Naive thymus-derived CD4-positive, alpha-beta T cell (primary cell): ENCODE results near the gene RPGRIP1L. TPM values are rescaled to one million over a fixed set of nuclear protein-coding genes. Genes with fewer than 3 reads are reported as not detected.

Experiments used
- ATAC-seq: fragments of 150-1000 bp; cut with Tn5 transposase; 2 replicates; pipeline ENCODE4 v1.10.0; 2021; ENCODE audit warnings: mild to moderate bottlenecking, moderate library complexity
- CTCF ChIA-PET: fragments of 350-600 bp; sonication (Branson Sonifier 250); formaldehyde crosslinking; loops from one replicate; lab custom pipeline; 2021; ENCODE audit warnings: antibody characterized with exemption; lab: Charles Lee
- POLR2A ChIA-PET: fragments of 350-600 bp; sonication (Branson Sonifier 250); formaldehyde crosslinking; loops from one replicate; lab custom pipeline; 2021; ENCODE audit warnings: antibody characterized with exemption, inconsistent platforms; lab: Charles Lee
- DNase-seq, 9 donors: peaks; one replicate each; pipeline versions ENCODE4 v3.0.0 to v3.0.0-alpha.2; 2020 to 2022; ENCODE audit warnings: mixed read lengths in 1 of 9
- H3K27ac ChIP-seq: one replicate; pipeline ENCODE4 v1.7.0; 2013; ENCODE audit warnings: mild to moderate bottlenecking, low read depth, low read length, moderate library complexity
- H3K27me3 ChIP-seq, 2 donors: one replicate each; pipeline ENCODE4 v1.7.0; 2013; ENCODE audit warnings: low read length in 2 of 2, mild to moderate bottlenecking in 2 of 2, moderate library complexity in 2 of 2; ENCODE audit not compliant: control insufficient read depth in 2 of 2, insufficient read depth in 2 of 2
- H3K36me3 ChIP-seq, 3 experiments: 1 replicate in 2 of 3; 2 replicates in 1 of 3; pipeline ENCODE4 v1.7.0; 2013; ENCODE audit warnings: low read length in 3 of 3, mild to moderate bottlenecking in 3 of 3, moderate library complexity in 1 of 3; ENCODE audit not compliant: insufficient read depth in 3 of 3, control insufficient read depth in 2 of 3
- H3K4me1 ChIP-seq, 2 donors: one replicate each; pipeline ENCODE4 v1.7.0; 2013; ENCODE audit warnings: low read length in 2 of 2, mild to moderate bottlenecking in 2 of 2, moderate library complexity in 1 of 2; ENCODE audit not compliant: control insufficient read depth in 2 of 2, insufficient read depth in 2 of 2
- H3K4me3 ChIP-seq: 2 replicates; pipeline ENCODE4 v1.7.0; 2013; ENCODE audit warnings: mild to moderate bottlenecking, low read length
- H3K9me3 ChIP-seq, 3 experiments: 1 replicate in 2 of 3; 2 replicates in 1 of 3; pipeline ENCODE4 v1.7.0; 2013; ENCODE audit warnings: low read length in 3 of 3; ENCODE audit not compliant: control insufficient read depth in 2 of 3
- H3K27ac Mint-ChIP-seq, 9 donors: one replicate each; pipeline ENCODE4 v1.8.0; 2020 to 2022; ENCODE audit warnings: mixed read lengths in 9 of 9, mild to moderate bottlenecking in 8 of 9, moderate library complexity in 5 of 9, inconsistent platforms in 2 of 9
- H3K27me3 Mint-ChIP-seq, 5 donors: one replicate each; pipeline ENCODE4 v1.8.0; 2021 to 2022; ENCODE audit warnings: mixed read lengths in 5 of 5, mild to moderate bottlenecking in 1 of 5
- H3K36me3 Mint-ChIP-seq, 5 donors: one replicate each; pipeline ENCODE4 v1.8.0; 2020 to 2022; ENCODE audit warnings: mixed read lengths in 5 of 5, mild to moderate bottlenecking in 3 of 5, inconsistent platforms in 1 of 5
- H3K4me1 Mint-ChIP-seq, 7 donors: one replicate each; pipeline ENCODE4 v1.8.0; 2020 to 2022; ENCODE audit warnings: mixed read lengths in 7 of 7, mild to moderate bottlenecking in 3 of 7, inconsistent platforms in 1 of 7
- H3K4me3 Mint-ChIP-seq, 10 donors: one replicate each; pipeline ENCODE4 v1.8.0; 2020 to 2022; ENCODE audit warnings: mild to moderate bottlenecking in 10 of 10, mixed read lengths in 10 of 10, moderate library complexity in 6 of 10, inconsistent platforms in 2 of 10
- H3K9me3 Mint-ChIP-seq, 11 donors: one replicate each; pipeline ENCODE4 v1.8.0; 2020 to 2022; ENCODE audit warnings: mixed read lengths in 11 of 11, mild to moderate bottlenecking in 4 of 11, inconsistent platforms in 1 of 11, moderate library complexity in 1 of 11
- intact Hi-C, 2 donors: fragments of 100-400 bp; cut with micrococcal nuclease; formaldehyde crosslinking; loops; one replicate each; pipeline ENCODE4 v1.15.1; 2023
- polyA plus RNA-seq, 2 donors: library from polyadenylated mRNA; unstranded; fragments of 300-500 nt; fragmentation: Illumina TruSeq; gene quantifications; one replicate each; pipeline ENCODE4 v1.2.3, GENCODE V29; 2021
- total RNA-seq, 6 experiments: library from RNA in 5 of 6; stranded (reverse) in 5 of 6; gene quantifications; 1 replicate in 5 of 6; 2 replicates in 1 of 6; pipeline ENCODE4 v1.2.3 and lab custom pipeline; 2021 to 2026

The RPGRIP1L gene
- total and polyA plus RNA-seq, 7 experiments from 2014 or later = 1.8 to 6.1 (median 3.4) TPM

DNA sequence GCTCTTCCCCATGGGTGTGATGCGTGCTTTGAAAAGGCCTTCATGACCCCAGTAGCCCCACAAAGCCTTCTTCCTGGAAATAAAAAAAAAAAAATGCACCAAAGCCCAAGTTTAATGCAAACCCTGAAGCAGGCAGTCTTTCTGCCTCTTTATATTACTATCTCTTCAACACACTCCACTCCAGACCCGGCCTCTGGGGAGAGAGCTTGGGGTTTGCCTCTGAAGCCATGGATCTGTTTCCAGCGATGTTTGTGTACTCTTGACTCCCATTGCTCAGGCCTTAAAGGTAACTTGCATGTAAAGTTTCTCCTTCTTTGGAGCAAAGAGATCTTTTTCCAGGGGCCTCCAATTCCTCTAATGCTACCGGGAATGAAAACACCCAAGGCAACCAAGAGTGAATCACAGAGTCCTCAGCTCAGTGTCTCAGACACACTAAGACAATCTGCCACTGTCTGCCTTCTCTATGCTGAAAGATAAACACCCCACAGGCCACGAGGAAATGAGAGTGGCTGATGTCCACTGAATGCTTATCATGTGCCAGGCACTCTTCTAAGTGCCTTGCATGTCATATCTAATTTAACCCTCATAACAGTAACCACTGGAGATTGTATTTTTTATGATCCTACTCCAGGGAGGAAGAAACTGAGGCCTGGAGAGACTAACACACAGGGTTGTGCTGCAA, 144.2 kb downstream of the RPGRIP1L start:
- ChIA-PET POLR2A (no interaction called here), CTCF (interaction anchor here (1.5 to 2.2 kb wide), 2 partner anchors 10 kb away, joined by 6 read pairs; no protein-coding TSS in a partner anchor)
- ATAC-seq = no peak
- Mint-ChIP-seq H3K9me3 (no peaks in the 10 kb centered on the region), H3K27me3 (peaks cover 0 to 4% (median 0%) of the 10 kb centered on the region in 5 donors), H3K4me3 (no peak overlapping the region), H3K4me1 (no peaks in the 10 kb centered on the region), H3K27ac (no peak overlapping the region), H3K36me3 (no peaks in the 10 kb centered on the region)
- Histone ChIP-seq H3K4me1 (no peaks in the 10 kb centered on the region), H3K27me3 (no peaks in the 10 kb centered on the region), H3K36me3 (no peaks in the 10 kb centered on the region), H3K27ac (no peak overlapping the region), H3K4me3 (no peak overlapping the region), H3K9me3 (no peaks in the 10 kb centered on the region)
- intact Hi-C loops = loop anchor here in 1 of 2 donors (10.0 kb wide), 2 partner anchors 335 to 1395 kb away; no protein-coding TSS in a partner anchor
- no peak for DNase-seq

DNA sequence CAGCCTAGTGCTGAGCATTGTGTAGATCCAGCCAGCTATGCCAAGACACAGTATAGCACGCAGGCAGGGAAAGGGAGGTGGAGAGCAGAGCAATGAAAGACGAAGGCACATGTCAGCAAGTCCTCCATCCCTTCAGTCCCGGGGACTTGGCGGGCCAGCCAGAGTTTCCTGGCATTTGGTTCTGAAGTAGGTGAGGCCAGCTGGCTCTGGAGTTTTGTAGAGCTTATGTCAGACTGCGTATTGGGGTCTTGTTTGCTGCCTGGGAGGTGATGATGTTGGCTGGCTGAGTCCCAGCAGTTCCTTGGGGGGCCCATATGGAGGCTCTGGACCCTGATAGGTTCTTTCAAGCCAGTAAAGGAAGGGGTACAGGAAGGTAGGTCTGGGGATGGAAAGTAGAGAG, 144.9 kb downstream of the RPGRIP1L start:
- ChIA-PET POLR2A (no interaction called here), CTCF (interaction anchor here (1.5 kb wide), 1 partner anchor 9 kb away, joined by 6 read pairs; no protein-coding TSS in a partner anchor)
- ATAC-seq (no peak), DNase-seq (no peak)
- H3K4me3 ChIP-seq = no peak overlapping the region
- no peaks in the 10 kb centered on the region for H3K4me1 ChIP-seq
- intact Hi-C loops = loop anchor here in 1 of 2 donors (10.0 kb wide), 2 partner anchors 336 to 1396 kb away; no protein-coding TSS in a partner anchor
- H3K27ac ChIP-seq = no peak overlapping the region
- no peaks in the 10 kb centered on the region for H3K9me3 ChIP-seq
- Mint-ChIP-seq H3K9me3 (no peaks in the 10 kb centered on the region), H3K4me1 (no peaks in the 10 kb centered on the region), H3K27ac (no peak overlapping the region), H3K36me3 (no peaks in the 10 kb centered on the region), H3K27me3 (peaks cover 0 to 5% (median 0%) of the 10 kb centered on the region in 5 donors), H3K4me3 (no peak overlapping the region)
- no peaks in the 10 kb centered on the region for H3K36me3 ChIP-seq
- no peaks in the 10 kb centered on the region for H3K27me3 ChIP-seq

DNA sequence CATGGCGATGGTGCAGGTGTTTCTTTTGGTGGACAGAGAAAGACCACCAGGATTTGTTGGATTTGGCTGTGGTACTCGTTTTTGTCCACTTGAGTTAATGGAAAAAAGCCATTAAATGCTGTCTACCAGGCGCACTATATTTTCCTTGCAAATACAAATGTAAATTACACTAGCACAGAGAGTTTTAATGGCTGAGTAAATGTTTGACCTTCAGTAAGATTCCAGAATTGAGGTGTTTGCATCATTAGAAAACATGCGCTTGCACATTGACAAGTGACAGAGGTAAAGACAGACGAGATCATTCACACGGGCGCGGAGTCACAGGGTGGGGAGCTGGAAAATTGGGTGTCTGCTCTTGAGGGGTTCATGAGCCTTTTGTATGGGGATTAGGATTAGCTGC, 147.1 kb downstream of the RPGRIP1L start:
- Mint-ChIP-seq H3K27me3 (peaks cover 0 to 14% (median 3%) of the 10 kb centered on the region in 5 donors), H3K27ac (no peak overlapping the region), H3K36me3 (no peaks in the 10 kb centered on the region), H3K9me3 (no peaks in the 10 kb centered on the region), H3K4me3 (no peak overlapping the region), H3K4me1 (no peaks in the 10 kb centered on the region)
- Histone ChIP-seq H3K4me1 (no peaks in the 10 kb centered on the region), H3K9me3 (no peaks in the 10 kb centered on the region), H3K27ac (no peak overlapping the region), H3K36me3 (no peaks in the 10 kb centered on the region), H3K4me3 (no peak overlapping the region), H3K27me3 (no peaks in the 10 kb centered on the region)
- ChIA-PET POLR2A (no interaction called here), CTCF (no interaction called here)
- DNase-seq (no peak), ATAC-seq (no peak)
- intact Hi-C loops = loop anchor here in 1 of 2 donors (10.0 kb wide), 2 partner anchors 338 to 1398 kb away; no protein-coding TSS in a partner anchor

DNA sequence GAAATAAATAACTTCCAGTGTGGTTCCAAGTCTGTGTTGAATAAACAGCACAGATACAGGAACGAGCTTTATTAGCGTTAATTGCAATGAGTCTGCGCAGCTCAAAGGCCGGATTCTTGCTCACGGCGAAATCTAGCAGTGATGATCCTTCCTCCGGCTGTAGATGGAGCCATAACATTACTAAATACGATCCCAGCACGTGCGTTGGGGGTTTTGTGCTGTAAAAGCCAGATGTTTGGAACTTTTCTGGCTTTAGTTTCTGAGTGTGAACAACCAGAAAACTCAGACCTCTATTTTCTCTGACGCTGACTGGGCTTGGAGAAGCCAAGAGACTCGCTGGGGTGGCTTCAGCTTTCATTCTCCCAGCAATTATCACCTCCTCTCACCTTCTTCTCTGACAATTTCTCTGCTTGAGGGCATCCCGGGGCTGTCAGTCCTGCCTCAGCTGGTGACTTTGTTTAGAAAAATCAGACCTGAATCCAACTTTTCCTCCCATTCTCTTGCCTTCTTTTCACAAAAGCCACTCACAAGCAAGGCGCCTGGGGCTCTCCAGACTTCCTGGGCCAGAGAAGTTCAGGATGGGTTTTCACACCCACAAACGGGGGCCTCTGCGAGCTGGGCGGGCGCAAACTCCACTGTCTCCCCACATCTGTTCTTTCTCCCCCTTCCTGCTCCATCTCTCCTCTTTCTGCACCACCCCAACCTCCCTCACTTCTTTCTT, 153.5 kb downstream of the RPGRIP1L start:
- H3K9me3 ChIP-seq = no peaks in the 10 kb centered on the region
- peak; percentile 71 for ATAC-seq
- peak overlapping the region in 1 of 10 donors; percentile 7 for H3K4me3 Mint-ChIP-seq
- peaks cover 0 to 1% (median 0%) of the 10 kb centered on the region in 5 donors for H3K36me3 Mint-ChIP-seq
- peaks cover 8 to 15% of the 10 kb centered on the region in 2 donors for H3K4me1 ChIP-seq
- peaks cover 11 to 39% (median 27%) of the 10 kb centered on the region in 7 donors for H3K4me1 Mint-ChIP-seq
- ChIA-PET CTCF (interaction anchor here (0.6 to 1.8 kb wide), 11 partner anchors 9 to 1921 kb away, joined by 3 to 6 read pairs (median 3); no protein-coding TSS in a partner anchor), POLR2A (interaction anchor here (0.6 to 0.7 kb wide), 2 partner anchors 14 to 1151 kb away, joined by 3 read pairs; no protein-coding TSS in a partner anchor)
- H3K27me3 Mint-ChIP-seq = peaks cover 17 to 44% (median 19%) of the 10 kb centered on the region in 5 donors
- peak in 8 of 9 donors; percentile 33 to 66 (median 52) for DNase-seq
- peaks cover 0 to 8% of the 10 kb centered on the region in 2 donors for H3K27me3 ChIP-seq
- no peaks in the 10 kb centered on the region for H3K9me3 Mint-ChIP-seq
- no peak overlapping the region for H3K4me3 ChIP-seq
- intact Hi-C loops = loop anchor here (2.0 to 10.0 kb wide), 7 partner anchors 159 to 1405 kb away; no protein-coding TSS in a partner anchor
- H3K27ac Mint-ChIP-seq = no peak overlapping the region
- no peaks in the 10 kb centered on the region for H3K36me3 ChIP-seq
- H3K27ac ChIP-seq = no peak overlapping the region

Other genes starting within 250 kb of the RPGRIP1L start
- 100 to 1,000 TPM in 2 of 5 experiments, 10 to 100 TPM in 3; 42.9 to 122 (median 66.7) TPM for gene AKTIP, start 200.7 kb downstream of the RPGRIP1L start, total RNA-seq
- 100 to 1,000 TPM; 102 to 130 TPM for gene AKTIP, start 200.7 kb downstream of the RPGRIP1L start, polyA plus RNA-seq
- 10 to 100 TPM; 47.2 to 63.5 (median 57.9) TPM for gene FTO, start 297 bp upstream of the RPGRIP1L start, total RNA-seq
- gene FTO, start 297 bp upstream of the RPGRIP1L start, polyA plus RNA-seq = 100 to 1,000 TPM in 1 of 2 donors, 10 to 100 TPM in 1; 99.9 to 104 TPM